Trophoblast cell (in vitro differentiated cells and primary cell): ENCODE results near the gene FAM89A.

Source experiments
- DNase-seq, 2 donors: peaks; one replicate each; pipeline ENCODE4 v3.0.0-alpha.2; 2016
- H2AFZ ChIP-seq: 2 replicates; pipeline ENCODE4 v1.6.1; 2013; ENCODE audit warnings: low read length, moderate library complexity, mild to moderate bottlenecking; ENCODE audit not compliant: insufficient read depth, poor library complexity
- H2AK5ac ChIP-seq: 2 replicates; pipeline ENCODE4 v1.6.1; 2013; ENCODE audit warnings: mild to moderate bottlenecking, low read length
- H2BK120ac ChIP-seq: 2 replicates; pipeline ENCODE4 v1.6.1; 2013; ENCODE audit warnings: low read length, mild to moderate bottlenecking, moderate library complexity; ENCODE audit not compliant: insufficient read depth, poor library complexity
- H2BK12ac ChIP-seq: 2 replicates; pipeline ENCODE4 v1.6.1; 2013; ENCODE audit warnings: mild to moderate bottlenecking, low read length, moderate library complexity
- H2BK5ac ChIP-seq: 2 replicates; pipeline ENCODE4 v1.6.1; 2013; ENCODE audit warnings: low read length, low read depth, moderate library complexity, mild to moderate bottlenecking; ENCODE audit not compliant: poor library complexity
- H3K14ac ChIP-seq: 2 replicates; pipeline ENCODE4 v1.6.1; 2013; ENCODE audit warnings: mild to moderate bottlenecking, low read length
- H3K18ac ChIP-seq: 2 replicates; pipeline ENCODE4 v1.6.1; 2013; ENCODE audit warnings: mild to moderate bottlenecking, low read length
- H3K23ac ChIP-seq: 2 replicates; pipeline ENCODE4 v1.6.1; 2013; ENCODE audit warnings: low read length
- H3K27ac ChIP-seq: 2 replicates; pipeline ENCODE4 v1.5.1; 2013; ENCODE audit warnings: low read depth, mild to moderate bottlenecking, inconsistent platforms, low read length, moderate library complexity
- H3K27me3 ChIP-seq: 2 replicates; pipeline ENCODE4 v1.6.1; 2013; ENCODE audit warnings: inconsistent platforms, mild to moderate bottlenecking, low read length, moderate library complexity; ENCODE audit not compliant: insufficient read depth
- H3K36me3 ChIP-seq, 2 experiments: 1 replicate in 1 of 2; 2 replicates in 1 of 2; pipeline ENCODE4 v1.6.1; 2013; ENCODE audit warnings: low read length in 2 of 2, mild to moderate bottlenecking in 2 of 2, moderate library complexity in 1 of 2; ENCODE audit not compliant: insufficient read depth in 2 of 2, control insufficient read depth in 1 of 2
- H3K4ac ChIP-seq: 2 replicates; pipeline ENCODE4 v1.6.1; 2013; ENCODE audit warnings: low read depth, mild to moderate bottlenecking, low read length, moderate library complexity
- H3K4me1 ChIP-seq, 2 experiments: 1 replicate in 1 of 2; 2 replicates in 1 of 2; pipeline ENCODE4 v1.6.1; 2013; ENCODE audit warnings: low read length in 2 of 2, mild to moderate bottlenecking in 2 of 2, moderate library complexity in 1 of 2; ENCODE audit not compliant: insufficient read depth in 2 of 2, control insufficient read depth in 1 of 2
- H3K4me2 ChIP-seq: 2 replicates; pipeline ENCODE4 v1.6.1; 2013; ENCODE audit warnings: inconsistent platforms, mild to moderate bottlenecking, low read length, moderate library complexity
- H3K4me3 ChIP-seq: 2 replicates; pipeline ENCODE4 v1.5.1; 2013; ENCODE audit warnings: mild to moderate bottlenecking, low read depth, low read length, inconsistent platforms
- H3K79me1 ChIP-seq: one replicate; pipeline ENCODE4 v1.6.1; 2013; ENCODE audit warnings: low read length
- H3K79me2 ChIP-seq: 2 replicates; pipeline ENCODE4 v1.6.1; 2013; ENCODE audit warnings: low read length, mild to moderate bottlenecking; ENCODE audit not compliant: control insufficient read depth, insufficient read depth, poor library complexity
- H3K9ac ChIP-seq: 2 replicates; pipeline ENCODE4 v1.6.1; 2013; ENCODE audit warnings: mild to moderate bottlenecking, low read length
- H3K9me3 ChIP-seq: 2 replicates; pipeline ENCODE4 v1.6.1; 2013; ENCODE audit warnings: low read depth, mild to moderate bottlenecking, control low read depth, inconsistent platforms, low read length; ENCODE audit not compliant: insufficient read depth
- H4K12ac ChIP-seq: 2 replicates; pipeline ENCODE4 v1.6.1; 2013; ENCODE audit warnings: low read depth, mild to moderate bottlenecking, low read length, moderate library complexity
- H4K8ac ChIP-seq: 2 replicates; pipeline ENCODE4 v1.6.1; 2013; ENCODE audit warnings: low read depth, mild to moderate bottlenecking, low read length, moderate library complexity
- H4K91ac ChIP-seq: one replicate; pipeline ENCODE4 v1.6.1; 2013; ENCODE audit warnings: low read depth, mild to moderate bottlenecking, low read length, moderate library complexity
- WGBS: extraction: QIAGEN DNeasy Blood & Tissue Kit; methylation state at CpG from one replicate; pipeline ENCODE4 v1.1.7; 2013; ENCODE audit warnings: missing lambda C conversion rate; ENCODE audit not compliant: insufficient read length, insufficient coverage; ENCODE audit errors: extremely low coverage; 5-methylcytosine and 5-hydroxymethylcytosine counted together

The FAM89A gene

GRCh38 chr1:230982696-230983095 is 57.4 kb downstream of the FAM89A start:
- Histone ChIP-seq H3K4me3 (no peak overlapping the region), H4K12ac (no peak overlapping the region), H3K9me3 (no peaks in the 10 kb centered on the region), H2BK12ac (no peak overlapping the region), H2BK5ac (no peak overlapping the region), H2AFZ (no peak overlapping the region), H3K79me2 (no peaks in the 10 kb centered on the region), H3K79me1 (no peaks in the 10 kb centered on the region), H4K8ac (no peak overlapping the region), H3K4ac (no peak overlapping the region), H3K4me1 (peaks cover 0 to 4% of the 10 kb centered on the region in 2 experiments), H3K27me3 (no peaks in the 10 kb centered on the region), H3K36me3 (peaks cover 0 to 3% of the 10 kb centered on the region in 2 experiments), H3K18ac (no peak overlapping the region), H3K27ac (no peak overlapping the region), H3K14ac (no peak overlapping the region), H4K91ac (no peak overlapping the region), H3K4me2 (no peak overlapping the region), H3K9ac (peak overlapping the region; percentile 44), H3K23ac (no peak overlapping the region), H2AK5ac (no peak overlapping the region), H2BK120ac (no peak overlapping the region)
- WGBS = no CpG with 5 or more reads among the region's 4 CpGs
- DNase-seq = peak in 1 of 2 donors; percentile 59

DNA sequence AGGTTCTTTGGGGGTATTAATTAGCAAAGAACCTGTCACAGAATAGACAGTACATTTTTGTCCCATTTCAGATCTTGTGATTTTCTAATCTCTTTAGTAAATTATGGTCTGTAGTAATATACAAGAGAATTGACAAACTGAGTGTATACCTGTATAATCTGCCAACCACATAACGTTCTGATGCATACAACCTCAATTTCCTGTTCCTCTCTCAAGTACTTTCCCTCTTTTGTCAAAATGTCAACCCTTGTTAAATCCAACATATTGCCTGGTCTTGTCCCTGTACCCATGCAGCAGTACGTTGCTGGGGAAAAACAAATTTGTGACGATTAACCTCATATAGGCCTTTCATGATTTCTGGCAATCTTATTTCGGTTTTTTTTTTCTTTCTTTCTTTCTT is 60.1 kb downstream of the FAM89A start:
- no peak overlapping the region for H3K27ac ChIP-seq
- no peak overlapping the region for H2BK120ac ChIP-seq
- no peak overlapping the region for H4K91ac ChIP-seq
- H3K4me2 ChIP-seq = no peak overlapping the region
- H3K23ac ChIP-seq = no peak overlapping the region
- no peak overlapping the region for H3K14ac ChIP-seq
- H3K36me3 ChIP-seq = peaks cover 0 to 3% of the 10 kb centered on the region in 2 experiments
- H3K79me2 ChIP-seq = no peaks in the 10 kb centered on the region
- no peak for DNase-seq
- no peaks in the 10 kb centered on the region for H3K79me1 ChIP-seq
- no peaks in the 10 kb centered on the region for H3K9me3 ChIP-seq
- H2BK12ac ChIP-seq = no peak overlapping the region
- H3K27me3 ChIP-seq = no peaks in the 10 kb centered on the region
- peaks cover 0 to 4% of the 10 kb centered on the region in 2 experiments for H3K4me1 ChIP-seq
- H2AFZ ChIP-seq = no peak overlapping the region
- H2BK5ac ChIP-seq = no peak overlapping the region
- no peak overlapping the region for H3K4me3 ChIP-seq
- H4K8ac ChIP-seq = no peak overlapping the region
- H3K9ac ChIP-seq = no peak overlapping the region
- no peak overlapping the region for H2AK5ac ChIP-seq
- no peak overlapping the region for H3K18ac ChIP-seq
- WGBS = no CpG with 5 or more reads among the region's 4 CpGs
- H3K4ac ChIP-seq = no peak overlapping the region
- H4K12ac ChIP-seq = no peak overlapping the region

- no peak overlapping the region for H3K14ac ChIP-seq
- peak overlapping the region; percentile 75 for H3K9ac ChIP-seq
- H3K27me3 ChIP-seq = no peaks in the 10 kb centered on the region
- H3K79me2 ChIP-seq = no peaks in the 10 kb centered on the region
- H2BK120ac ChIP-seq = no peak overlapping the region
- H3K18ac ChIP-seq = no peak overlapping the region
- WGBS = no CpG with 5 or more reads among the region's 12 CpGs
- no peak overlapping the region for H3K23ac ChIP-seq
- H3K4me1 ChIP-seq = peaks cover 0 to 4% of the 10 kb centered on the region in 2 experiments
- no peaks in the 10 kb centered on the region for H3K9me3 ChIP-seq
- no peak for DNase-seq
- no peaks in the 10 kb centered on the region for H3K79me1 ChIP-seq
- H4K8ac ChIP-seq = peak overlapping the region; percentile 56
- H2BK5ac ChIP-seq = no peak overlapping the region
- H3K4me2 ChIP-seq = peak overlapping the region; percentile 85
- H4K91ac ChIP-seq = peak overlapping the region; percentile 8
- peaks cover 0 to 3% of the 10 kb centered on the region in 2 experiments for H3K36me3 ChIP-seq
- H3K4ac ChIP-seq = peak overlapping the region; percentile 1
- no peak overlapping the region for H2BK12ac ChIP-seq
- no peak overlapping the region for H4K12ac ChIP-seq
- no peak overlapping the region for H3K27ac ChIP-seq
- H3K4me3 ChIP-seq = peak overlapping the region; percentile 83
- H2AFZ ChIP-seq = peak overlapping the region; percentile 4
- no peak overlapping the region for H2AK5ac ChIP-seq
Observed at GRCh38 chr1:230979389-230979716, 60.7 kb downstream of the FAM89A start.

DNA sequence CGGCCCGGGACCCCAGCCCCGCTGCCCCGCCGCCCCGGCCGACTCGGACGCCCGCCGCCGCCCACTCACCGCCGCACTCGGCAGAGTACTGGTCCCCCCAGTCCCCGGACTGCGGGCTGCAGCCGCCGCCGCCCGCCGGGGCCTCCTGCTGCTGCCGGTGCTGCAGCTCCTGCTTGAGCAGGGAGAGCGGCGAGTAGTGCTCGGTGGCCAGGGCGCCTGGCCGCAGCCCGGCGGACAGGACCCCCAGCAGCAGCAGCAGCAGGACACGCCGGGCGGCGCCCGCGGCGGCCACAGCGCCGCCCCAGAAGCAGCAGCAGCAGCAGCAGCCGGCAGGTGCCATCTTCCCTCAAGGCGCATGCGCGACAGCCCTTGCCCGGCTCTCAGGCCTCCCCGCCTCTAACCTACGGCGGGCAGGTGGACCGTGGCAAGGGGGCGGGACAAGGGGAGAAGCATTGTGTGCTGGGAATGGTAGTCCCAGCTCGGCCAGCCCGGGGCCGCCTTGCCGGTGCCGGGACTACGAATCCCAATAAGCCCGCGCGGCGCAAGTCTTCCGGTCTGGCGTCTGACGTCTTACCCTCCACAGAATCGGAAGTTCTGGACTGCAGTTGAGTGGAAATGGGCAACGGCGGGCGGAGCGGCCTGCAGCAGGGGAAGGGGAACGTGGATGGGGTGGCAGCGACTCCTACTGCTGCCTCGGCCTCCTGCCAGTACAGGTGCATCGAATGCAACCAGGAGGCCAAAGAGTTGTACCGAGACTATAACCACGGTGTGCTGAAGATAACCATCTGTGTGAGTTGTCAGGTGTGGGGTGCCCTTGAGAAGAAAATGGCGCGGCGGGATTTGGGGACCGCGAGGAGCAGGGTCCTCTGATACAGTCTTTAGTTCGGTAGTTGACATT is 61.3 kb downstream of the FAM89A start, which contains the start of the genes ARV1 and TTC13:
Gene ARV1, plus strand, starts transcription at position 604 of the 898 bp plus-strand sequence. Its CDS starts 12 bp downstream, at position 616.
Gene TTC13, minus strand, starts transcription at position 371 of the 898 bp plus-strand sequence. Its CDS starts 31 bp downstream, at position 340.
- peak within 1 kb of the TSS; percentile 75 for H3K9ac ChIP-seq
- peak within 1 kb of the TSS; percentile 56 for H4K8ac ChIP-seq
- no peak within 1 kb of the TSS for H2AK5ac ChIP-seq
- H3K79me2 ChIP-seq = no peaks in the 10 kb centered on the region
- H3K27ac ChIP-seq = no peak within 1 kb of the TSS
- no peaks in the 10 kb centered on the region for H3K9me3 ChIP-seq
- no CpG with 5 or more reads among the region's 79 CpGs for WGBS
- H3K23ac ChIP-seq = no peak within 1 kb of the TSS
- DNase-seq = peak; percentile 99 to 100
- H3K18ac ChIP-seq = no peak within 1 kb of the TSS
- peak within 1 kb of the TSS; percentile 77 for H2AFZ ChIP-seq
- peak within 1 kb of the TSS; percentile 1 for H3K4ac ChIP-seq
- peak within 1 kb of the TSS; percentile 0 for H3K14ac ChIP-seq
- no peaks in the 10 kb centered on the region for H3K27me3 ChIP-seq
- no peak within 1 kb of the TSS for H2BK12ac ChIP-seq
- no peak within 1 kb of the TSS for H2BK120ac ChIP-seq
- H2BK5ac ChIP-seq = no peak within 1 kb of the TSS
- H3K36me3 ChIP-seq = no peaks in the 10 kb centered on the region
- peak within 1 kb of the TSS; percentile 92 for H3K4me3 ChIP-seq
- no peaks in the 10 kb centered on the region for H3K79me1 ChIP-seq
- H4K91ac ChIP-seq = peak within 1 kb of the TSS; percentile 37
- peaks cover 0 to 4% of the 10 kb centered on the region in 2 experiments for H3K4me1 ChIP-seq
- no peak within 1 kb of the TSS for H4K12ac ChIP-seq
- H3K4me2 ChIP-seq = peak within 1 kb of the TSS; percentile 99
